Hematopoietic multipotent progenitor cell treated with erythropoietin and hydrocortisone succinate and interleukin-3 and kit ligand, for 6 days (in vitro differentiated cells): Measurements from ENCODE around the gene CPLANE2.

Experiments used
- DNase-seq: peaks from one replicate; pipeline ENCODE4 v3.0.0-alpha.2; 2015

CPLANE2 gene

GRCh38 chr1:16187748-16188401 is 49.1 kb downstream of the CPLANE2 start:
- DNase-seq: peak; percentile 80

- no peak for DNase-seq
Observed at GRCh38 chr1:16186655-16187235, 50.2 kb downstream of the CPLANE2 start.

GRCh38 chr1:16184557-16185303 is 52.3 kb downstream of the CPLANE2 start:
- DNase-seq: no peak

- DNase-seq: no peak
Observed at GRCh38 chr1:16183765-16184556, 53.0 kb downstream of the CPLANE2 start.

- no peak for DNase-seq
Observed at GRCh38 chr1:16183179-16183578, 53.8 kb downstream of the CPLANE2 start.

- DNase-seq: no peak
Observed at GRCh38 chr1:16181887-16182719, 54.9 kb downstream of the CPLANE2 start.
